GM23248 (cell line): ENCODE results near the gene ZNF507. TPM values are rescaled to one million over a fixed set of nuclear protein-coding genes. Genes with fewer than 3 reads are reported as not detected.

Experiments used
- DNase-seq: peaks from one replicate; pipeline ENCODE4 v3.0.0-alpha.2; 2015
- H2AFZ ChIP-seq: fragments of 200-600 bp; sonication (generic); 2 replicates; pipeline ENCODE4 v1.6.1; 2016; ENCODE audit warnings: antibody characterized with exemption
- H3F3A ChIP-seq: fragments of 200-600 bp; sonication (generic); 2 replicates; pipeline ENCODE4 v1.6.1; 2016; ENCODE audit warnings: mild to moderate bottlenecking, antibody characterized with exemption, mixed run types; ENCODE audit not compliant: insufficient read depth
- H3K27ac ChIP-seq: fragments of 200-600 bp; sonication (generic); 2 replicates; pipeline ENCODE4 v1.5.1; 2016; ENCODE audit warnings: mild to moderate bottlenecking
- H3K27me3 ChIP-seq: fragments of 200-600 bp; sonication (generic); replicated peaks from 2 replicates; pipeline ENCODE4 v1.6.1; 2016; ENCODE audit warnings: mild to moderate bottlenecking; ENCODE audit not compliant: insufficient read depth
- H3K36me3 ChIP-seq: fragments of 200-600 bp; sonication (generic); 2 replicates; pipeline ENCODE4 v1.6.1; 2016; ENCODE audit warnings: low read depth, mild to moderate bottlenecking
- H3K4me1 ChIP-seq: fragments of 200-600 bp; sonication (generic); 2 replicates; pipeline ENCODE4 v1.6.1; 2016; ENCODE audit warnings: mild to moderate bottlenecking; ENCODE audit not compliant: insufficient read depth
- H3K4me2 ChIP-seq: fragments of 200-600 bp; sonication (generic); one replicate; pipeline ENCODE4 v1.6.1; 2016; ENCODE audit warnings: mild to moderate bottlenecking; ENCODE audit not compliant: unreplicated experiment
- H3K4me3 ChIP-seq: fragments of 200-600 bp; sonication (generic); 2 replicates; pipeline ENCODE4 v1.5.1; 2016; ENCODE audit warnings: mild to moderate bottlenecking
- H3K79me2 ChIP-seq: fragments of 200-600 bp; sonication (generic); 2 replicates; pipeline ENCODE4 v1.6.1; 2016; ENCODE audit warnings: mild to moderate bottlenecking; ENCODE audit not compliant: insufficient read depth
- H3K9ac ChIP-seq: fragments of 200-600 bp; sonication (generic); 2 replicates; pipeline ENCODE4 v1.6.1; 2016; ENCODE audit warnings: mild to moderate bottlenecking
- H3K9me2 ChIP-seq: fragments of 200-600 bp; sonication (generic); 2 replicates; pipeline ENCODE4 v1.6.1; 2016; ENCODE audit warnings: mixed run types, mild to moderate bottlenecking, moderate library complexity; ENCODE audit not compliant: insufficient read depth
- H3K9me3 ChIP-seq: fragments of 200-600 bp; sonication (generic); one replicate; pipeline ENCODE4 v1.6.1; 2017; ENCODE audit warnings: low read depth
- H4K20me1 ChIP-seq: fragments of 200-600 bp; sonication (generic); 2 replicates; pipeline ENCODE4 v1.6.0; 2016; ENCODE audit not compliant: insufficient read depth
- EZH2 ChIP-seq: fragments of 200-600 bp; sonication (generic); IDR thresholded peaks from 2 replicates; pipeline ENCODE4 v1.6.1; 2018; ENCODE audit warnings: antibody characterized with exemption, mild to moderate bottlenecking; ENCODE audit not compliant: insufficient read depth, poor library complexity, severe bottlenecking
- EZH2phosphoT487 ChIP-seq: fragments of 200-600 bp; sonication (generic); IDR thresholded peaks from 2 replicates; pipeline ENCODE4 v1.6.1; 2018; ENCODE audit warnings: antibody characterized with exemption, moderate library complexity, mild to moderate bottlenecking, low read depth; ENCODE audit not compliant: insufficient read depth
- WGBS, 2 experiments: methylation state at CpG; one replicate each; pipeline ENCODE4 v1.1.6; 2015 to 2017; ENCODE audit warnings: low lambda C conversion rate in 2 of 2, low coverage in 1 of 2; ENCODE audit errors: missing lambda C conversion rate in 2 of 2; 5-methylcytosine and 5-hydroxymethylcytosine counted together
- in situ Hi-C: fragments of 300-500 bp; cut with MboI; formaldehyde crosslinking; loops from 2 replicates; pipeline ENCODE4 v1.15.0; 2020
- polyA plus RNA-seq: library from polyadenylated mRNA; unstranded; fragments of >200 nt; fragmentation: Nextera tagmentation; extraction: Ambion mirVana; gene quantifications from 2 replicates; pipeline ENCODE4 v1.2.1, GENCODE V29; 2016
- total RNA-seq: library from RNA; depleted of rRNA; stranded (reverse); fragments of >200 nt; shearing (Covaris generic); gene quantifications from 2 replicates; pipeline ENCODE4 v1.2.3, GENCODE V29; 2014

Gene ZNF507
- total and polyA plus RNA-seq, 2 experiments from 2014 or later, result 4.9 to 5.2 TPM

DNA sequence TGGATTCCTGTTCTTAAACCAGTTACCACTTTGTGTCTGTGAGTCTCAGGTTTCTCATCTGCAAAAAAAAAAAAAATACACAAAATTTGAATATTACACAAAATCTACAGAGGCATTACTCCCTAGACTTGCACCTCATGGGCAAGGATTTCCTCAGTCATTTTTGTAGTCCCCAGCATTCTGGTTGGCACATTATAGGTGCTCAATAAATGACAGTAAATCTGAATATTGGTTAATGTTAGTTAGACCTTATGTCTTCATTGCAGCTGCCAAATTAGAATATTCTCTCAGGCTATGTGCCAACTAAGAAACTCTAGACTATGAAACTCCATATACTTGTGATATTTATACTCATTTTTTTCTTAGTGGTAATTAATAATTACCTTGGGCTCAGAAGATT, 2.2 kb downstream of the ZNF507 start:
- Histone ChIP-seq H3K4me1 (peaks cover 40% of the 10 kb centered on the region), H3K27ac (no peak overlapping the region), H3K4me3 (no peak overlapping the region), H3K27me3 (no peaks in the 10 kb centered on the region), H2AFZ (no peak overlapping the region), H3K36me3 (0 out of 2 replicates have a peak, but pooled peaks cover 11% of the 10 kb centered on the region), H3F3A (peaks cover 29% of the 10 kb centered on the region), H3K9ac (0 out of 2 replicates have a peak overlapping the region, but pooled peaks have one; percentile 92), H3K9me2 (no peaks in the 10 kb centered on the region), H3K9me3 (no peaks in the 10 kb centered on the region), H3K79me2 (peaks cover 51% of the 10 kb centered on the region), H3K4me2 (peak overlapping the region; percentile 93), H4K20me1 (peaks cover 7% of the 10 kb centered on the region; the same call in 1 of the 2 replicates)
- no peak for DNase-seq
- TF ChIP-seq EZH2 (no peak), EZH2phosphoT487 (no peak)
- in situ Hi-C loops, result loop anchor here (25.0 kb wide), 1 partner anchor 215 kb away; no protein-coding TSS in a partner anchor

GRCh38 chr19:32349051-32349450, 3.6 kb downstream of the ZNF507 start:
- Histone ChIP-seq H3K4me3 (no peak overlapping the region), H3K9ac (no peak overlapping the region), H3K36me3 (peaks cover 24% of the 10 kb centered on the region), H3K27ac (no peak overlapping the region), H3K9me2 (no peaks in the 10 kb centered on the region), H3F3A (peaks cover 29% of the 10 kb centered on the region), H2AFZ (no peak overlapping the region), H4K20me1 (peaks cover 8% of the 10 kb centered on the region; the same call in 1 of the 2 replicates), H3K4me2 (no peak overlapping the region), H3K4me1 (peaks cover 41% of the 10 kb centered on the region), H3K79me2 (peaks cover 66% of the 10 kb centered on the region), H3K27me3 (no peaks in the 10 kb centered on the region), H3K9me3 (no peaks in the 10 kb centered on the region)
- 100% methylated on average over 1 of the region's 1 CpG for WGBS, 2 experiments
- in situ Hi-C loops, result loop anchor here (25.0 kb wide), 1 partner anchor 213 kb away; no protein-coding TSS in a partner anchor
- no peak for DNase-seq
- no peak for TF ChIP-seq EZH2phosphoT487
- no peak for TF ChIP-seq EZH2

DNA sequence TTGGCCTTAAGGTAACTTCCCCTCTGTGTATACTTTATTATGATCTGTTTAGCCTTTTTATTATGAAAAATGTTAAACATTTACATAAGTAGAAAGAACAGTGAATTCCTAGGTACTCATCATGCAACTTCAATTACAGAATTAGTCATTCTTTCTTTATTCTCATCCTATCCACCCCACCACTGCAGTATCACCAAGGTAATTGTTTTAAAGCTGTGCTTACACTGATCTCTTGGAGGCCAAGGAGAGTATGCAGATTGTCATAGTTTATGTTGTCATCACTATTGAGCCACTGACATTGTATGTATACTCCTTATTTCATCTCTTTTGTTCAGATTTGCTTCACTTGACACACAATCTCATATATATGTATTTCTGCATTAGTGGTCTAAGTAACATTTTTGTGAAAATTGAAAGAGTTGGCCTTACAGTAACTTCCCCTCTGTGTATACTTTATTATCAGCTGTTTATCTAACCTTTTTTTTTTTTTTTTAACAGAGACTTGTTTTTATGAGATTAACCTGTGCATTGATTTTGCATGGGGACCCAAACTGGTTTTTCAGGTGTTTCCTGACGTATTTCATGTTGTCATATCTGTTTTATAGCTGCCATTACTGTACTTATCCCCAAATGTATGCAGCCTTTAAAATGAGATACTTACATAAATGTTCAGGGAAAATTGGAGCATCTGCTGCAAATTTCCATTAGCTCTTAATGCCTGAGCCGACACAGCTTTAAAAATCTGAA, 4.5 kb downstream of the ZNF507 start:
- WGBS, 2 experiments, result 100% methylated on average over 2 of the region's 2 CpGs
- Histone ChIP-seq H3K9me3 (no peaks in the 10 kb centered on the region), H3K9me2 (no peaks in the 10 kb centered on the region), H4K20me1 (peaks cover 8% of the 10 kb centered on the region; the same call in 1 of the 2 replicates), H3K4me3 (no peak overlapping the region), H3F3A (peaks cover 29% of the 10 kb centered on the region), H3K4me2 (no peak overlapping the region), H3K27me3 (no peaks in the 10 kb centered on the region), H2AFZ (no peak overlapping the region), H3K79me2 (peaks cover 74% of the 10 kb centered on the region), H3K4me1 (peaks cover 41% of the 10 kb centered on the region), H3K27ac (no peak overlapping the region), H3K36me3 (peaks cover 28% of the 10 kb centered on the region), H3K9ac (no peak overlapping the region)
- in situ Hi-C loops, result loop anchor here (25.0 kb wide), 1 partner anchor 212 kb away; no protein-coding TSS in a partner anchor
- DNase-seq, result peak; percentile 12
- no peak for TF ChIP-seq EZH2
- TF ChIP-seq EZH2phosphoT487, result no peak

DNA sequence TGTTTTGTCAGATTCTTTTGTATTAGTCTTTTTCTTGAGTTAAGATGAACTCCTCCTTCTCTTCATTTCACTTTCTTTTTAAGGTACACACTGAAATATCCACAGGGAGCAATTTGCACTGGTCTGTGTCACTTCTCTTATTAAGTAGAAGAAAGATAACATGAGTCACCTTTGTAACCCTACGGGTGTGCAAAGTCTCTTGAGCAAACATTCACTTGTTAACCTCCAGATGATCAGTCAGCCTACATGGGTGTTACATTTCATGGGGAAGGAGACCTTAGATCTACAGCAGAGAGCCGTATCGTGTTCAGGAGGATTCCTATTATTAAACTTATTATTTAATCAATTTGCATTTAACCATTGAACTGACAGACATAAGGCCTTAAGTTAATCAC, 5.1 kb downstream of the ZNF507 start:
- Histone ChIP-seq H3K4me3 (no peak overlapping the region), H3K4me2 (no peak overlapping the region), H3K79me2 (peaks cover 76% of the 10 kb centered on the region), H3K9me2 (no peaks in the 10 kb centered on the region), H4K20me1 (peaks cover 8% of the 10 kb centered on the region; the same call in 1 of the 2 replicates), H3K4me1 (peaks cover 41% of the 10 kb centered on the region), H3K36me3 (peaks cover 34% of the 10 kb centered on the region), H3K27me3 (no peaks in the 10 kb centered on the region), H3K27ac (no peak overlapping the region), H3F3A (peaks cover 29% of the 10 kb centered on the region), H3K9me3 (no peaks in the 10 kb centered on the region), H2AFZ (no peak overlapping the region), H3K9ac (no peak overlapping the region)
- no peak for DNase-seq
- TF ChIP-seq EZH2phosphoT487, result no peak
- TF ChIP-seq EZH2, result no peak
- in situ Hi-C loops, result no loop called here
- 69% methylated on average over 3 of the region's 3 CpGs for WGBS, 2 experiments
